Activated T-helper 1 cell treated with anti-CD3 and anti-CD28 coated beads, Interleukin-2, amount 50 U/mL, for 16 hours (primary cell): Measurements from ENCODE around the gene DENND11.
A peak's percentile ranks its signal among the peaks of the same experiment; 100 is the strongest.

Experiments
- DNase-seq, 2 donors: peaks; one replicate each; pipeline ENCODE4 v3.0.0-alpha.2; 2020; ENCODE audit warnings: low read depth in 1 of 2, low spot score in 1 of 2

Gene DENND11

GRCh38 chr7:141686074-141686473 is 15.9 kb downstream of the DENND11 start:
- no peak for DNase-seq

- DNase-seq: no peak
These were observed 16.5 kb downstream of the DENND11 start for GRCh38 chr7:141685285-141686023.

- no peak for DNase-seq
These were observed 23.0 kb downstream of the DENND11 start for GRCh38 chr7:141679014-141679413.

GRCh38 chr7:141676618-141677017 is 25.3 kb downstream of the DENND11 start:
- DNase-seq: no peak

- no peak for DNase-seq
These were observed 26.3 kb downstream of the DENND11 start for GRCh38 chr7:141675436-141676215.

GRCh38 chr7:141674702-141675101 is 27.3 kb downstream of the DENND11 start:
- no peak for DNase-seq

- DNase-seq: no peak
These were observed 27.7 kb downstream of the DENND11 start for GRCh38 chr7:141674171-141674671.

- no peak for DNase-seq
These were observed 28.6 kb downstream of the DENND11 start for GRCh38 chr7:141673346-141673745.

- DNase-seq: no peak
These were observed 30.1 kb downstream of the DENND11 start for GRCh38 chr7:141671705-141672496.

GRCh38 chr7:141668853-141669252 is 33.1 kb downstream of the DENND11 start:
- no peak for DNase-seq

GRCh38 chr7:141666071-141666470 is 35.9 kb downstream of the DENND11 start:
- DNase-seq: no peak

GRCh38 chr7:141665208-141666035 is 36.5 kb downstream of the DENND11 start:
- DNase-seq: no peak

- DNase-seq: no peak
These were observed 37.5 kb downstream of the DENND11 start for GRCh38 chr7:141664450-141664849.

GRCh38 chr7:141663081-141663849 is 38.7 kb downstream of the DENND11 start:
- no peak for DNase-seq

- no peak for DNase-seq
These were observed 41.7 kb downstream of the DENND11 start for GRCh38 chr7:141660259-141660658.

GRCh38 chr7:141659501-141659900 is 42.5 kb downstream of the DENND11 start:
- DNase-seq: no peak

GRCh38 chr7:141654551-141654950 is 47.4 kb downstream of the DENND11 start:
- peak in 1 of 2 donors; percentile 16 for DNase-seq

GRCh38 chr7:141652691-141653090 is 49.3 kb downstream of the DENND11 start:
- no peak for DNase-seq
